Coronary artery (tissue), 2 donors: ENCODE results near the gene PRADC1.

ENCODE experiments used
- DNase-seq: peaks from one replicate; pipeline ENCODE4 v3.0.0-alpha.2; 2017; ENCODE audit warnings: low spot score
- H3K27ac ChIP-seq, 2 donors: fragments of 200-600 bp; sonication (generic); one replicate each; pipeline ENCODE4 v1.5.1; 2016 to 2019
- H3K4me3 ChIP-seq: fragments of 200-600 bp; sonication (generic); 2 replicates; pipeline ENCODE4 v1.5.1; 2016; ENCODE audit warnings: mild to moderate bottlenecking, moderate library complexity
- CTCF ChIP-seq: fragments of 200-600 bp; sonication (generic); IDR thresholded peaks from one replicate; pipeline ENCODE4 v1.5.1; 2019; ENCODE audit warnings: antibody characterized with exemption

PRADC1 gene

DNA sequence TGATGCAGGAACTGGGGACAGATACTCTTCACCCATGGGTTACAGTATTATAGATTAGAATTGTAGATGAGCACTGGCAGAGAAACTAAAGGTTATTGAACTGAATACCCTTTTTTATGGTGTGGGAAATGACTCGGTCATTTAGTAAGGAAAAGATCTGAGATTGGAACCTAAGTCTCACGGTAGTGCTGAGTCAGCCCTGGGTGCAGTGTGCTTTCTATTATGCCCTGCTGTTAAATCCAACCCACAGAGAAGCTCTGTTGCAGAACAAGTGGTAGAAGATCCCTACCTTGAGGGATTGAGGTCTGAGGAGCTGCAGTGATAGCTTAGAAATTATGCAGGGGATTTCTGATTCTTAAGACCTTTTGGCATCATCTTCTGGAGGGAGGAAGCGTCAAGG, 13.8 kb upstream of the PRADC1 start:
- no peak overlapping the region for H3K27ac ChIP-seq
- no peak for DNase-seq
- no peak overlapping the region for H3K4me3 ChIP-seq
- TF ChIP-seq CTCF, result no peak

DNA sequence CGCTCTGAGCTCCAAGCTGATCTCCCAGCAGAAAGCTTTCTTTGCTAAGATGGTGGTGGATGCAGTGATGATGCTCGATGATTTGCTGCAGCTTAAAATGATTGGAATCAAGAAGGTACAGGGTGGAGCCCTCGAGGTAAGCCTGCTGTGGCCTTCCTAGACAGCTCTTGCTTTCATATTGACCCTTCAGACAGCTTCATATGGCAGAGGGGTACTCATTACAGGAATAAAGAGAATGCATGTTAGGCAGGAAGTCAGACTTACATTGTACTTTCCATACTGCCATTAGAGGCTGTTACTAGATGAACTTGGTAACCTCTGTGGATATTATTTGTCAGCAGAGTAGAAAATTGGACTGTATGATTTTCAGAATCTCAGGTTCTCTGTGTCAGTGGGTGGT, 11.5 kb upstream of the PRADC1 start:
- no peak for TF ChIP-seq CTCF
- no peak overlapping the region for H3K4me3 ChIP-seq
- no peak overlapping the region for H3K27ac ChIP-seq
- no peak for DNase-seq

DNA sequence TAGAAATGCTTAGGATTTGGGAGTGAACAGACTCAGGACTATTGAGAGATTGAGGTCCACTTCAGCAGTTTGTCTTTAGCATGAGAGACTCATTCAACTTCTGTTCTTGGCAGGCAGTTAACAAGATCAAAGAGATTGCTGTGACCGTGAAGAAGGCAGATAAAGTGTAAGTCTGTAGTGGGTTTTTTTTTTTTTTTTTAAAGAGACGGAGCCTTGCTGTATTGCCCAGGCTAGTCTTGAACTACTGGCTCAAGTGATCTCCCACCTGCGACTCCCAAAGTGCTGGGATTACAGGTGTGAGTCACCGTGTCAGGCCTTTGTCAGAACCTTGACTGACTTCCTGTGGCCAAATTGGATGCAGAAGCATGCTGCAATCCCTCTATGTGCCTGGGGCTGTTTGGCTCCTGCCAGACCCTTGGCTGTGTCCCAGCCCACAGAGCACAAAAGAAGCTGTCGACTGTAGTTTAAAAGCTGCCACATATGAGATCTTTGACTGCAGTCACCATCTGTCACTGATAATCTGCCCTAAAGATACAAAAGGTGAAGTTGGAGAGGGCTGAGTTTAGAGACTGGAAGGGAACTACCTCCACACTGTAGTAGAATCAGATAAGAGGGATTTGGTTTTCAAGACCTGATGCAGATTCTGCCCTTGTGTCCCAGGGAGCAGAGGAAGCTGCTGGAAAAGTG, 11.0 kb upstream of the PRADC1 start:
- TF ChIP-seq CTCF, result no peak
- Histone ChIP-seq H3K27ac (no peak overlapping the region), H3K4me3 (no peak overlapping the region)
- DNase-seq, result no peak

GRCh38 chr2:73239776-73240175, 6.7 kb upstream of the PRADC1 start:
- no peak for TF ChIP-seq CTCF
- no peak overlapping the region for H3K27ac ChIP-seq
- no peak overlapping the region for H3K4me3 ChIP-seq
- DNase-seq, result no peak

- TF ChIP-seq CTCF, result no peak
- H3K4me3 ChIP-seq, result no peak overlapping the region
- H3K27ac ChIP-seq, result no peak overlapping the region
- DNase-seq, result no peak
These were observed 5.9 kb upstream of the PRADC1 start for GRCh38 chr2:73238976-73239375.

DNA sequence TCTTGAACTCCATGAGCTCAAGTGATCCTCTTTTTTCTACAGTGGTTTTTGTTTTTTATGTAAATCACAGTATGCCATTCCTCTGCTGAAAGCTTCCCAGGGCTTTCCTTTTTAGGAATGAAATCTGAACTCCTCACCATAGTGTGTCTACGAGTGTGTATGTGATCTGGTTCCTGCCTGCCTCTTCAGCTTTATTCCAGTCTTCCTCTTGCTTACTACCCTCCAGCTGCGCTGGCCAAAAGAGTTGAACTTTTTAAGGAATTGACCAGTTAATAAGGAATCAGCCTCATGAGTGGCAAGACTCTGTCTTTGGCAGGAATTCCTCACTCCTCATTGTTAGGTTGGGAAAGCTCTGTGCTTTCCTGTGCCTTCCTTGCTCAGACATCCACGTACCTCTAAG, 5.1 kb upstream of the PRADC1 start:
- H3K4me3 ChIP-seq, result no peak overlapping the region
- no peak overlapping the region for H3K27ac ChIP-seq
- no peak for TF ChIP-seq CTCF
- no peak for DNase-seq

- no peak for TF ChIP-seq CTCF
- H3K27ac ChIP-seq, result no peak overlapping the region
These were observed 4.1 kb upstream of the PRADC1 start for GRCh38 chr2:73237168-73237567.

More at GRCh38 chr2:73237168-73237567, 4.1 kb upstream of the PRADC1 start:
- no peak overlapping the region for H3K4me3 ChIP-seq
- no peak for DNase-seq
